Measurements from ENCODE around the gene ITGAE. TPM values are rescaled to one million over a fixed set of nuclear protein-coding genes. Genes with fewer than 3 reads are reported as not detected.

The ITGAE gene
- polyA plus RNA-seq, 4 donors, result 33.5 to 40.4 (median 39.3) TPM

DNA sequence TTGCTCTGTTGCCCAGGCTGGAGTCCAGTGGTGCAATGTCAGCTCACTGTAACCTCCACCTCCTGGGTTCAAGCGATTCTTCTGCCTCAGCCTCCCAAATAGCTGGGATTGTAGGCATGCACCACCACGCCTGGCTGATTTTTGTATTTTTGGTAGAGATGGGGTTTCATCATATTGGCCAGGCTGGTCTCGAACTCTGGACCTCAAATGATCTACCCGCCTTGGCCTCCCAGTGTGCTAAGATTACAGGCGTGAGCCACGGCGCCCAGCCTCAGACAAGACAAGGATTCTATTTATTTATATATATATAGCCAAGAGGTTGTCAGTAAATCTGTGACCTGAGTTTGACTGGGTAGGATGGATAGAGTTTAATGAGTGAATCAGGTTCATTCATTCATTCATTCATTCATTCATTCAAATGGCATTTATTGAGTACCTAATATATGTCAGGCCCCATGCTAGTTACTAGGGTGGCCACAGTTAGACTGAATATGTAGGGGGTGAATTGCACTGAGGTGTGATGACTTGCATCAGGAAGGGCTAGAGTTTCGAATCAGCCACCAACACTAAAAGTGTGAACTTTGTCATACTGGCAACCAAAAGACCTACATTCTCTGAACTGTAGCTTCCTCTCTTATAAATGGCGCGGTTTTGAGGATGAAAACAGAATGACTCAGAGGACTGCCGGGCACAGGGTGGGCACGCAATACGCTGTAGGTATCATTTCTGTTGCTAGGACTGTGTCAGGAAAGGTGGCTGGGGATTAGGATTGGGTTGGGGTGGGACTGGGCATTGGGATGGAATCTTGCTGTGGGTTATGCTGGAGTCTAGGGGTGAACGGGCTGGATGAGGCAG, 37.8 kb downstream of the ITGAE start:
- DNase-seq (ENCODE audit: low read depth in 4 of 4, low spot score in 3 of 4), result no peak

DNA sequence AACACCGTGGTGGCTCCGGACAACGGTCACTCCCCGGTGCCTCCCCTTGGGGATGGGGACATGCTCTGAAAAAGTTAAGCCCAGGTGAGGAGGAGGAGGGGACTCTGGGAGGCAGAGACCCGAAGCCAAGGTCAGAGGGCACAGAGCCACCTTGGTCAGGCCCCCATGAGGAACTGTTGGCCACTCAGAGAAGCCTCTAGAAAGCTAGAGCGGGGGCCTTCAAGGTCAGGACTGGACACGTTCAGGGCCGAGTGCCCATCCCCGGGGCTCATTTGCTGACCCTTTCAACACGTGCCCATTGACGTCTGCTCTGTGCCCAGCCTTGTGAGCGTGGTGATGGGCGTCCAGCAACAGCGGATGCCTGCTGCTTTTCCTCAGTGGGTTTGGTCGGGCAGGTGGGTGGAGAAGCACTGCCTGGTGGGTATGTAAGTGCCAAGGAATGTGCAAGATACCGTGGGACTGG, 39.0 kb downstream of the ITGAE start:
- DNase-seq (ENCODE audit: low read depth in 4 of 4, low spot score in 3 of 4), result no peak

DNA sequence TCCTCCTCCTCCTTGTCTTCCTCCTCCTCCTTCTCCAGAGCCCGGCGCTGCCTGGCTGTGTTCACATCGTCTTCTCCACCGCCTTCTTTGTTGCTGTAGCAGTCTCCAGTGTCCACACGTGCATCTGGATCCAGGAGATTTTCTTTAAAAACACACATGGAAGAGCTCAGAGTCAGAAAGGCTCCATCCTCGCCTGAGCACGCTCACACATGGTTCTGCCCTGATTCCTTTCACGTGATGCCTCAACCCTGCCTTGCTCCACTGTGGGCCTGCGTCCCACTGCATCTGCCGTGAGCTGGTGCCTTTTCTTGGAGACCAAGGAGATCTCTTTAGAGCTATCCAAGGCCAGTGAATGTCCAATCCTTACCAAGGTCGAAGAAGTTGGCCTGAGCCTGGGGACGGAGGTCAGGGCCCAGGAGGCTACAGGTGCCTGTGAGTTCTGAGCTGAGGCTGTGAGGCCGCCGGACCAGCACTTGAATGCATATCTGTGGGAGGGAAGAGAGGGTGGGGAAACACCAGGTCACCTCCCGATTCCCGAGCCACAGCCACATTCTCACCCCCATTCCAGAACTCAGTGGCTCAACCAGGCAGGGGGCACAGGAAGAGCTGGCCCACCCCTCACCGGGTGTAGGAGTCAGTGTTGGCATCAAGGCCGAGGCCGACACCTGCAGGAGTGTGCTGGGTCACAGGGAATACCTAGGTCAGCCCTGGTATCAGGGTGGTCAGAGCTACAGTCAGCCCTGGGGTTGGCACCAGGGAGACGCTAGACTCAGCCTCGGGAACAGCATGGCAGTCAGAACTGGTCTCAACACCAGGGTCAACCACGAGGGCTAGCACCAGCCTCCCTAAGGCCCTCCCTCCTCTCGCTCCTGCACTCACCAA, 39.7 kb downstream of the ITGAE start:
- no peak for DNase-seq (ENCODE audit: low read depth in 4 of 4, low spot score in 3 of 4)

DNA sequence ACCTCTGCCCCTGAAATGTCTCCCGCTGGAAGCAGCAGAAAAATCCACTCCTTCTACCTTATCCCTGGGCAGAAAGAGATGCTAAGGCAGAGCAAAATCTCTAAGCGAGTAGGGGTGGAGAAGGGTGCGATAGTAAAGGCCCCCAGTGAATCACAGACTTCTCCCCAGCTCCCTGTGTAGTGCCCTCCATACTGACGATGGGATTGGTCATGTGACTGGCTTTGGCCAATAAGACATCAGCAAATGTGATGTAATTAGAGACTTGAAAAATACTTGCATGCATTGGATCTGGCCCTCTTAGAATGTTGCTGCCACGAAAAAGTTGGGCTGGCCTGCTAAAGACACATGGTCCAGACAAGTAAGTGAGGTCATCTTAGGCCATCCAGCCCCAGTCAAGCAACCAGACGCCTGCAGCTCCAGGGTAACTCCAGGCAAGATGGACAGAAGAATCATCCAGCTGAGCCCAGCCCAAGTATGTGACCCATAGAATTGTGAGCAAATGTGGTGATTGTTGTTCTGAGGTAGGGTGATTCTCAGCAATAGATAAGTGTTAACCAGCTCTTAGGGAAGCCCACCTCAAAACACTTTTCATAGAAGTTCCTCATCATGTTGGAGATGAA, 41.3 kb downstream of the ITGAE start:
- no peak for DNase-seq (ENCODE audit: low read depth in 4 of 4, low spot score in 3 of 4)

DNA sequence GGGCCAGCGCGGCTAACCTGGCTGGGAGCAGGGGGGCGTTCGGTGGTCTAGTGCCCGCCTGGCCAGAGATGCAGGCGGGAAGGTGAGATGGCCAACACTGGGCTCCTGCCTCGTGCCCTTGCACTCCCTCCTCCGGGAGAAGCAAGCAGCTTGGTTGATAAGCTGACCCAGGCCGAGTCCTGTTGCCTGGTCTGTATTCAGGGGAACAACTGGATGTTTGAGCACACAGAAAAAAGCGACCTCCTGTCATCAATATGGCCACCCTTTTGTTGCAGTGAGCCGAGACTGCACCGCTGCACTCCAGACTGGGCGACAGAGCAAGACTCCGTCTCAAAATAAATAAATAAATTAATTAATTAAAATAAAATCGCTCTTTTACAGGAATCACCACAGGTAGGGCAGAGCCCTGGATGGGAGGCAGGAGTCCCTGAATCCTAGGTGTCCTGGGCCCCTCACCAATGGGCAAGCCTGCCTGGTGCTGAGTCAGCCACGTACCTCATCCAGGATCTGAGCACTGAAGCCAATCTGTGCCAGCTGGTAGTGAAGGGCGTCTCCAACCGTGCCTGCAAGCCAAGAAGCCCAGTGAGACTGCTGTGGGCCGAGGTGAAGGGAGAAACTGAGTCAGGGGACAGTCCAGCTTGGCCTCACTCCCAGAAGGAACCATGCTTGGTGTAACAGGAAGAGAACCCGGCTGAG, 45.5 kb downstream of the ITGAE start:
- no peak for DNase-seq (ENCODE audit: low read depth in 4 of 4, low spot score in 3 of 4)

DNA sequence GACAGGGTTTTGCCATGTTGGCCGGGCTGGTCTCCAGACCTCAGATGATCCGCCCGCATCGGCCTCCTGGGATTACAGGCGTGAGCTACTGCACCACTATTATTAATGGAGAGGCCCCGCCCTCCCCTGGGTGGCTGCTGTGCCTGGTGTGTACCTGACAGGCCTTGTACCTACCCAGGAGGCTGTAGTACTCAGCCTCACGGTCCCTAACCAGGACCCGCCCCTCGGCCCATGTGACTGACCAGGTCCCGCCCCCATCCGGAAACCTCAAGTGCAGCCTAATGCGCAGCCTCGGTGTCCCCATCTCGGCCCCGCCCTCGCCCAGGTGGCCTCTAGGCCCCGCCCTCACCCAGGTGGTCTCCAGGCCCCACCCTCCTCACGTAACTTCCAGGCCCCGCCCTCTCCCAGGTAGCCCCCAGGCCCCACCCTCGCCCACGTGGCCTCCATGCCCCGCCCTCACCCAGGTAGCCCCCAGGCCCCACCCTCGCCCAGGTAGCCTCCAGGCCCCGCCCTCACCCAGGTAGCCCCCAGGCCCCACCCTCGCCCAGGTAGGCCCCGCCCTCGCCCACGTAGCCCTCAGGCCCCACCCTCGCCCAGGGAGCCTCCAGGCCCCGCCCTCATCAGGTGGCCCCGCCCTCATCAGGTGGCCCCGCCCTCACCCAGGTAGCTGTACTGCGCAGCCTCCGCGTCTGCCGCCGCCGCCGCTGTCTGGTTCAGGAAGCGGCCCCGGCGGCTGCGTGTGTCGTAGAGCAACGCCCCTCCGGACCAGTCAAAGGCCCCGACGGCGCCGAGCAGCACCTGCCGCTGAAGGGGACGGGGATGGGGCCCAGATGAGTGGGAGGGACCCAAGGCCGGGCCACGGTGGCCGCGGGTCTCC, 46.3 kb downstream of the ITGAE start:
- peak in 3 of 4 donors; percentile 64 to 73 (median 68) for DNase-seq (ENCODE audit: low read depth in 4 of 4, low spot score in 3 of 4)

DNA sequence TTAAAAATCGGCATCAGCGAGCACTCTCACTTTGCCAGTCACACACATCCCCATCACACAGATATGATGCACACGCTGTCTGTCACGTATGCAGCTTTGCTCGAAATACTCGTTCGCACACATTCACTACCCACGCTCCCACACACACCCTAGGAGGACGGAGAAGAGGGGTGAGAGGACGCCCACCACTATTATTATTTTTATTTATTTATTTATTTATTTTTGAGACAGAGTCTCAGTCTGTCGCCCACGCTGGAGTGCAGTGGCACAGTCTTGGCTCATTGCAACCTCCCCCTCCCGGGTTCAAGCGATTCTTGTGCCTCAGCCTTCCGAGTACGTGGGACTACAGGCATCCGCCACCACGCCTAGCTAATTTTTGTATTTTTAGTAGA, 46.9 kb downstream of the ITGAE start:
- no peak for DNase-seq (ENCODE audit: low read depth in 4 of 4, low spot score in 3 of 4)

DNA sequence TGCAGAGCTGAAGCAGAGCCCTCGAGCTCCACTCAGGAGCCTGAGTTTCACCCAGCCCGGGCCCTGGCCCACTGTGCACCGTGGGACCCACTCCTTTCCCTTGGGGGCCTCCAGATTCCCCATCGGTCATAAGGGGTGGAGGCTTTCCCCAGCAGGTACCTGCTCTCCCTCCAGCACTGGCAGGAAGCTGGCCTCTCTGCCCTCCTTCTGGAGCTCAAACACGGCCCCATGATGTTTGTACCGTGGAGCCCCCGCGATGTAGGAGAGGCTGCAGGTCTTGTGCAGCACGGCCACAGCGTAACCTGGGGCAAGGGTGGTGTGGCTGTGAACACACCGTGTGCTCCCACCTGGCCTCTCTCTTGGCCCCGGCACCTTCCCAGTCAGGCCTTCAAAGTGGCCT, 47.4 kb downstream of the ITGAE start:
- DNase-seq (ENCODE audit: low read depth in 4 of 4, low spot score in 3 of 4), result no peak

DNA sequence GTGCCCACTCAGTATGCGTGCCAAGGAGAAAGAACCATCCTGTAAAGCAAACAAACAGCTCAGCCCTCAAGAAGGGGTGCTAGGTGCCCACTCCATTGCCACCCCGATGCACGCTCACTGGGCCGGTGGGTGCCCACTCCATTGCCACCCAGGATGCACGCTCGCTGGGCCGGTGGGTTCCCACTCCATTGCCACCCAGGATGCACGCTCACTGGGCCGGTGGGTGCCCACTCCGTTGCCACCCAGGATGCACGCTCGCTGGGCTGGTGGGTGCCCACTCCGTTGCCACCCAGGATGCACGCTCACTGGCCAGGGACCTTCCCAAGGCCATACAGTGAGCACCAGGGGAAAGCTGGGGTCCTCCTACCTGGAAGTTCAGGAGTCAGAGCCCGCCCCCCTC, 49.2 kb downstream of the ITGAE start:
- DNase-seq (ENCODE audit: low read depth in 4 of 4, low spot score in 3 of 4), result no peak

DNA sequence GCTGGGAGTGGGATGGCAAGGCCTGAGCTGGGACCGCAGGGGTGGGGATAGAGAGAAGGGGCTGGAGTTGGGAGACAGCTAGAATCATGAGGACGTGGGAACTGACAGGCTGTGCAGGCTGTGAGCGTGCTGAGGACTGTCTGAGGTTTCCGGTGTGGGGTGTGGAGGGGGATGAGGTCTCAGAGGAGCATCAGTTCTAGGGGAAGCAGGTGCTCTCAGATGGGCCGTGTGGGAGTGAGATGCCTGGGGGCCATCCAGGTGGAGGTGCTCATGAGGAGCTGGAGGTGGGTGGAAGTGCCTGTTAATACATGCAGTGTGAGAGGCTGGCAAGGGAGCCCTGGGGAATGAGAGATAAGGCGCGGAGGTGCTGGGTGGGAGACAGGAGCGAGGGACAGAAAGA, 50.1 kb downstream of the ITGAE start:
- no peak for DNase-seq (ENCODE audit: low read depth in 4 of 4, low spot score in 3 of 4)

DNA sequence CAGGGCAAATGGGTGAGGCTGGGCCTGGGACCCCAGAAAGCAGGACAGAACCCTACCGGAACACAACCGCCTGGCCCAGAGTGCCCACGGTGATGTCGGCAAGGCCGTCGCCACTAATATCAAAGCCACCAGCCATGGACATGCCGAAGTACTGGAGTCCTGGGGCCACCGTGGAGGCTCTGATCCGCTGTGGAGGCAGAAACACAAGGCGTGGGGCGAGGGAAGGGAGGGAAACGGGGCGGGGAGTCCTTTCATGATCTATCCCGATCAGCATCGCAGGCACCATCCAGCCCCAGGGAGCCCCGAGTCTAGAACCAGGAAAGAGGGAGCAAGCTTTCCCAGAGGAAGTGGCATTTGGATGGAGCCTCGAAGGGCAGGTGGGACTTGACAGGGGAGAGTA, 50.7 kb downstream of the ITGAE start:
- DNase-seq (ENCODE audit: low read depth in 4 of 4, low spot score in 3 of 4), result no peak

DNA sequence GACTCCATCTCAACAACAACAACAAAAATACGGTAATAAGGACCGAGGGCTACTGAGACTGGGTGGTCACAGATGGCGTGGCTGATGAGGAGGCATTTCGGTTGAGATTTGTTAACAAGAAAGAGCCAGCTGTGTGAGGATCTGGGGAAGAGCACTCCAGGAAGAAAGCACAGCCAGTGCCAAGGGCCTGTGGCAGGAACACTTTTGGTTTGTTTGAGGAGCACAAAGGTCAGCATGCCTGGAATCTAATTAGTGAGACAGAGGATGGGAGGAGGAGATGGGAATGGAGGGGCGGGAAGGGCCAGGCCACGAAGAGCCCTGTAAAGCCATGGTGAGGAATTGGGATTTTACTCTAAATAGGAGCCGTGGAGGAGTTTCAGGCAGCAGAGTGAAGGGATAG, 52.4 kb downstream of the ITGAE start:
- DNase-seq (ENCODE audit: low read depth in 4 of 4, low spot score in 3 of 4), result no peak

DNA sequence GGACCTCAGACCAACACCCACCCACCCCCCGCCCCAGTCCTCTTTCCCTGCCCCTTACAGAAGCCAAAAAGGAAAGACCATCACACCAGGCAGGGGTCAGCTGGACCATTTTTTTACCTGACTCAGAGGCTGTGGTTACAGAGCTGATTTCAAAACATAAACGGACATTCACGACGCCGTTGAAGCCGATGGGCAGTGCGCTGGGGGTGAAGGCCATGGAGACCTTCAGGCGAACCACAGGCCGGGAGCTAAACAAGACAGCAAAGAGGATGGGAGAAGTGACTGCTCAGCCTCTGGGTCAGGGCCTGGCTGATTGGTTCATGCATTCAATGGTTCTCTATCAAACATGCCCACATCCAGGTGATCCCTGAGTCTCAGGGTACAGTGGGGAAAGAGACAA, 53.2 kb downstream of the ITGAE start:
- DNase-seq (ENCODE audit: low read depth in 4 of 4, low spot score in 3 of 4), result no peak

DNA sequence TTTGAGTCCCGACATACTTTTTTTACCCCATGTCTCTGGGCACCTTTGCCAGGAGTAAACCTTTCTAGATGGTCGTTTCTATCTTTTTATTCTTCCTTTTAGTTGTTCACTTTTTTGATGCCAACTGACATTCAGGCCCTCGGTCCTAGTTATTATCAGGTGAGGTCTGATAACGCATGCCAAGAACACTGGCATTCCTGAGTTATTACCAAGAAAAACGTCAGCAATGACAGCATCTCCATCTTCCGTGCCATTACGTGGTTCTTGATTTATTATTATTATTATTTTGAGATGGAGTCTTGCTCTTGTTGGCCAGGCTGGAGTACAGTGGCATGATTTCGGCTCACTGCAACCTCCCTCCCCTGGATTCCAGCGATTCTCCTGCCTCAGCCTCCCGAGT, 55.9 kb downstream of the ITGAE start:
- DNase-seq (ENCODE audit: low read depth in 4 of 4, low spot score in 3 of 4), result no peak

DNA sequence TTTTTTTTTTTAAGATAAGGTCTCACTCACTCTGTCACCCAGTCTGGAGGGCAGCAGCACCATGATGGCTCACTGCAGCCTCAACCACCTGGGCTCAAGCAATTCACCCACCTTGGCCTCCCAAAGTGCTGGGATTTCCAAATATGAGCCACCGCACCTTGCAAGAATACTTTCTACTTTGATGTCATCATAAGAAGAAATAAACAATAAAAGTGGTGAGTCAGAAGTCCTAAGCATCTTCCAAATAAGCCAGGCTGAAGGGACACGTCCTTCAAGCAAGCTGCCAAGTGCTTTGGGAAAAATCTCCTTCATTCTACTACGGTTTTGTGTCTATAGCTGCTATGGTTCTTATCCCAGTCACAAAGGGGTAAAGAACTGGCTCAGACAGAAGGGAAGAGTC, 57.0 kb downstream of the ITGAE start:
- no peak for DNase-seq (ENCODE audit: low read depth in 4 of 4, low spot score in 3 of 4)

DNA sequence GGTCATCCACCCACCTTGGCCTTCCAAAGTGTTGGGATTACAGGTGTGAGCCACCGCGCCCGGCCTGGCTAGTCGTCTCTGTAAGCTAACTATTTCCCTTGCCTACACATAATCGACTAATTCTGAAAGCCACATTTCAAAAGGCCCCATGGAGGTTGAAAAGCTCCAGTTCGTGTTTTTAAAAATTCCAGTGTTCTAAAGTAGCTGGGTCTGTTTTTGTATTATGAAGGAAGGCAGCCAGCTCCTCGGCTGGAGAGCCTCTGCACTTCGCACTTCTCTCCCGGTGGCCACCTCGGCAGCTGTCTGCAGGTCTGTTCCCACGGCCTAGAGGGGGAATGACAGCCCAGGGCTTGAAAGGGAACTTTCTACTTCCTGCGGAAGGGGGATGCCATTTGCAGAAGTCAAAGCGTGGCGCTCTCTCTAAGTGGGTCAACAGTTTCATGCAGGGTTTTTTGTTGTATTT, 60.3 kb downstream of the ITGAE start:
- no peak for DNase-seq (ENCODE audit: low read depth in 4 of 4, low spot score in 3 of 4)

DNA sequence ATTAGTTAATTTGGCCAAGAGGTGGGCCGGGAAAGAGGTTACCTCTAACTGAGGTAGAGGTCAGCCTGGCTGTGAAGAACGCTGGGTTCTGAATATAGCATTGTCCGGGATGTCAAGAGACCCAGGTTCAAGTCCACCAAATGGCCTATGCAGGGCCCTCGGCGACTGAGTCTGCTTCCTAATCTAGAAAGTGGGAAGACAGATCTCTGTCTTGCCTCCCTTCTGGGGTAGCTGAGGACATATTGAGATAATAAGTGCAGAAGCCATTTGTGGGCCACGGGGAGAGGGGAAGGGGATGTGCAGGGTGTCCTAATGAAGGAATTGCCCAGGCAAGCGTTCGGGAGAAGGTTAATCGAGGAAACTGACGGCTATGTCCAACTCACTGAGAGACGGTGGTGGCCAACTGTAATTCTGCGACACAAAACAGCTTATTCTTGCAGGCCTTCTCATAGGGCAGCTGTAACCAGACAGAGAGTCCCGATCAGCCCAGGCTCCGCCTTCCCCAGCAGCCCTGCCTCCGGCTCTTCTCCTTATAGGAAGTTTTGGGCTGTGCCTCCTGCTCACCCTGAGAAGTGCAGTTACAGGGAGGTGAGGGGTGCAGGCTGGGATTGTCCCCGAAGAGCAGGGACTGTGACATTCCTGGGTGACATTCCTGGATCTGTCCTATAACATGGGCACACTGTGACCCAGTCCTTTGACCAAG, 61.4 kb downstream of the ITGAE start:
- DNase-seq (ENCODE audit: low read depth in 4 of 4, low spot score in 3 of 4), result no peak

DNA sequence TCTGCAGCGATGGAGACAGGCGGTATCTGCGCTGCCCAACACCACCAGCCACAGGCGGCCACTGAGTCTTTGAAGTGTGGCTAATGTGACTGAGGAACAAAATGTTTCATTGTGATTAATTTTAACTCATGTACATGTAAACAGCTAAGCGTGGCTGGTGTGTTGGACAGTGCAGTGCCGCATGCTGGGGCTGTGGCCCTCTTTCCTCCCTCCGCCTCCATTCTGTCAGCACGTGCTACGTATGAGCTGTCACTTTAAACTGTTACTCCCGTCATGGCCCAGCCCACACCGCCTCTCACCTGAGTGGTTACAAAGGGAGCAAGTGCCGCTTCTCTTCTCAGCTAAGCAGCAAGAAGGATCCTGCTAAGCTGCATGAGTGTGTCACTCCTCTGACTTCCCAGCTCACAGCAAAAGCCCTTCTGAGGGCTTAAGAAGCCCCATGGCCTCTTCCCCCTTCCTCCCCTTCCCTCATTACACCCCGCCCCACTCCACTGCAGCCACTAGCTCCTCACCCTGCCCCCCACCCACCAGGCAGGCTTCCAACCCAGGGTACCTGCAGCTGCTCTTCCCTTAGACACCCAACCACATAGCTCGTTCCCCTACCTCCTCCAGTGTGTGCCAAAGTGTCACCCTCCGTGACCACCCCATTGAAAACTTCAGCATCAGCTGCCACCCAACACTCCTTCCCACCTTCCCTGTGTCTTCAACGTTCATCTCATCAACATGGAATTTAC, 62.3 kb downstream of the ITGAE start:
- DNase-seq (ENCODE audit: low read depth in 4 of 4, low spot score in 3 of 4), result no peak
